Measurements from ENCODE around the gene GCSAM. TPM values are rescaled to one million over a fixed set of nuclear protein-coding genes. Genes with fewer than 3 reads are reported as not detected.

Gene GCSAM
- total RNA-seq, 2 donors from 2014 or later: not detected

GRCh38 chr3:112093180-112093522 lies 39.9 kb downstream of the GCSAM start:
- Histone ChIP-seq H3K4me3 (no peak overlapping the region), H3K4me1 (peaks cover 57% of the 10 kb centered on the region), H3K9me3 (no peaks in the 10 kb centered on the region), H3K36me3 (replicated peaks in 1 of 2; ENCODE audit: insufficient read depth in 1 of 2, low read depth in 2 of 2) (no peaks in the 10 kb centered on the region), H3K27ac (peak overlapping the region; percentile 57 to 94 (median 74)), H3K27me3 (no peaks in the 10 kb centered on the region)
- no peak for ATAC-seq
- TF ChIP-seq, protein P1, sequence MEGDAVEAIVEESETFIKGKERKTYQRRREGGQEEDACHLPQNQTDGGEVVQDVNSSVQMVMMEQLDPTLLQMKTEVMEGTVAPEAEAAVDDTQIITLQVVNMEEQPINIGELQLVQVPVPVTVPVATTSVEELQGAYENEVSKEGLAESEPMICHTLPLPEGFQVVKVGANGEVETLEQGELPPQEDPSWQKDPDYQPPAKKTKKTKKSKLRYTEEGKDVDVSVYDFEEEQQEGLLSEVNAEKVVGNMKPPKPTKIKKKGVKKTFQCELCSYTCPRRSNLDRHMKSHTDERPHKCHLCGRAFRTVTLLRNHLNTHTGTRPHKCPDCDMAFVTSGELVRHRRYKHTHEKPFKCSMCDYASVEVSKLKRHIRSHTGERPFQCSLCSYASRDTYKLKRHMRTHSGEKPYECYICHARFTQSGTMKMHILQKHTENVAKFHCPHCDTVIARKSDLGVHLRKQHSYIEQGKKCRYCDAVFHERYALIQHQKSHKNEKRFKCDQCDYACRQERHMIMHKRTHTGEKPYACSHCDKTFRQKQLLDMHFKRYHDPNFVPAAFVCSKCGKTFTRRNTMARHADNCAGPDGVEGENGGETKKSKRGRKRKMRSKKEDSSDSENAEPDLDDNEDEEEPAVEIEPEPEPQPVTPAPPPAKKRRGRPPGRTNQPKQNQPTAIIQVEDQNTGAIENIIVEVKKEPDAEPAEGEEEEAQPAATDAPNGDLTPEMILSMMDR (IDR thresholded peaks at IDR 0.05): no peak
- no peak for TF ChIP-seq POLR2A (IDR thresholded peaks at IDR 0.05)
- intact Hi-C loops (cut with DNase I): no loop called here
- no peak for DNase-seq

- H3K27ac ChIP-seq: peak overlapping the region; percentile 57 to 94 (median 74)
- no peaks in the 10 kb centered on the region for H3K27me3 ChIP-seq
- no peaks in the 10 kb centered on the region for H3K36me3 ChIP-seq (replicated peaks in 1 of 2; ENCODE audit: insufficient read depth in 1 of 2, low read depth in 2 of 2)
- H3K9me3 ChIP-seq: no peaks in the 10 kb centered on the region
- ATAC-seq (no peak), DNase-seq (no peak)
- TF ChIP-seq, protein P1 (IDR thresholded peaks at IDR 0.05): no peak
- TF ChIP-seq POLR2A (IDR thresholded peaks at IDR 0.05): no peak
- intact Hi-C loops (cut with DNase I): no loop called here
- H3K4me3 ChIP-seq: no peak overlapping the region
- WGBS, 2 donors: 27 to 32% methylated on average over 6 of the region's 6 CpGs
- H3K4me1 ChIP-seq: peaks cover 57% of the 10 kb centered on the region
Measured at GRCh38 chr3:112092496-112093179, 40.4 kb downstream of the GCSAM start.

- H3K27me3 ChIP-seq: no peaks in the 10 kb centered on the region
- TF ChIP-seq POLR2A (IDR thresholded peaks at IDR 0.05): peak; percentile 16 to 21 (median 19)
- TF ChIP-seq, protein P1 (IDR thresholded peaks at IDR 0.05): no peak
- no peak overlapping the region for H3K4me3 ChIP-seq
- peak; percentile 28 for ATAC-seq
- WGBS, 2 donors: 36 to 42% methylated on average over 6 of the region's 6 CpGs
- H3K27ac ChIP-seq: peak overlapping the region; percentile 74 to 94 (median 83)
- peak; percentile 43 to 66 (median 62) for DNase-seq
- no peaks in the 10 kb centered on the region for H3K9me3 ChIP-seq
- H3K4me1 ChIP-seq: peaks cover 53% of the 10 kb centered on the region
- intact Hi-C loops (cut with DNase I): no loop called here
- no peaks in the 10 kb centered on the region for H3K36me3 ChIP-seq (replicated peaks in 1 of 2; ENCODE audit: insufficient read depth in 1 of 2, low read depth in 2 of 2)
Measured at GRCh38 chr3:112090887-112091586, 42.0 kb downstream of the GCSAM start.

DNA sequence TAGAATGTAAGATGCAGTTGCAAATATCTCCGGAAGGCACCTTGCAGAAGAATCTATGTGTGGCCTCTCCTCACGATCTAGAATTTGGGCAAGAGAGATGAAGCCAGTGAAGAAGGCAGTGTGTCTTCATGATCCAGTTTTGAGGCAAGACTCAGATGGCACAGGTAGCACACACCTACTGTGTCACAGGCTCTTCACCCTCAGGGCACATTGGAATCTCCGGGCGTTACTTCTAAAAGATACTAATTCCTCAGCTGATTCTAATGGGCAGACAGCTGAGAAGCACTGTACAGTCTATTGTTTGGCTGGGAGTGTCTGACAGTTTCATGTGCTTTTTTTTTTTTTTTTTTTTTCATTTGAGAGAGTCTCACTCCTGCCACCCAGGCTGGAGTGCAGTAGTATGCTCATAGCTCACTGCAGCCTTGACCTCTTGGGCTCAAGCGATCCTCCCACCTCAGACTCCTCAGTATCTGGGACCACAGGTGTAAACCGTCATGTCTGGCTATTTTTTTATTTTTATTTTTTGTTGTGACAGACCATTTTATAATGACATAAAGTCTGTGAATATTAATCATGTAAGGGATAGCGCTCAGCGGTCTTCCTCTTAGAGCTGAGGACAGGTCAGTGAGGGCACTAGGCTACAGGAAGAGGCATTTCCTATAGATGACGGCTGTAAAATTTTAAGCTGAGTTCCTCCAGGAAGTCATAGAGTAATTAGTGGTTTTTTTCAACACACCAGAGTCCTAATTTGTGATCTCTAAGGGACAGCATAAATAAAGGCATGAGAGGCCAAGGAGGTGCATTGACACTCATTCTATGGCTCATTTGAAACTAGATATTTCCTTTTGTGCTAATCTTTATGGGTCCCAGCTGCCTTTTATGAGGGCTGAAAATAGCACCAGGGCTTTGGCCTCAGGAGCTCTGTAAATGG lies 42.8 kb downstream of the GCSAM start:
- intact Hi-C loops (cut with DNase I): no loop called here
- Histone ChIP-seq H3K27me3 (no peaks in the 10 kb centered on the region), H3K27ac (peak overlapping the region; percentile 74 to 94 (median 83)), H3K36me3 (replicated peaks in 1 of 2; ENCODE audit: insufficient read depth in 1 of 2, low read depth in 2 of 2) (no peaks in the 10 kb centered on the region), H3K4me3 (no peak overlapping the region), H3K4me1 (peaks cover 60% of the 10 kb centered on the region), H3K9me3 (no peaks in the 10 kb centered on the region)
- ATAC-seq (no peak), DNase-seq (peak in 1 of 4 donors; percentile 23)
- 45 to 51% methylated on average over 9 of the region's 9 CpGs for WGBS, 2 donors
- TF ChIP-seq POLR2A (IDR thresholded peaks at IDR 0.05): no peak

DNA sequence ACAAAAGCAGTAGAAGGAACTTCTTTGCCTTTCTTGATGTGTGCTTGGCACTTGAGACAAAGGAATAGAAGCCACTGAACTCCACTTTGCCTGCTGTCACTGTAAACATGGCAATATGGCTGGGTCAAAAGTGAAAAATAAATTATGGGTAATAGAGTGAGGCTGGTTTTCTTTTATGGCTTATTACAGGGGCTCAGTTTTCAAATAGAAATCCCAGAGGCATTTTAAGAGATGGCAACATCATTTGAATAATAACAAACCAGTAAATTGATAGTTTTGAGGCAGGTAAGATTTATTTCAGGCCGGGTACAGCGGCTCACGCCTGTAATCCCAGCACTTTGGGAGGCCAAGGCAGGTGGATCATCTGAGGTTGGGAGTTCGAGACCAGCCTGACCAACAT lies 44.1 kb downstream of the GCSAM start:
- no peak overlapping the region for H3K4me3 ChIP-seq
- peak overlapping the region; percentile 74 to 94 (median 82) for H3K27ac ChIP-seq

More for the DNA sequence above, 44.1 kb downstream of the GCSAM start:
- WGBS, 2 donors: 54 to 69% methylated on average over 4 of the region's 4 CpGs
- intact Hi-C loops (cut with DNase I): no loop called here
- DNase-seq (no peak), ATAC-seq (no peak)
- TF ChIP-seq, protein P1 (IDR thresholded peaks at IDR 0.05): no peak
- TF ChIP-seq POLR2A (IDR thresholded peaks at IDR 0.05): no peak
- no peaks in the 10 kb centered on the region for H3K36me3 ChIP-seq (replicated peaks in 1 of 2; ENCODE audit: insufficient read depth in 1 of 2, low read depth in 2 of 2)
- H3K27me3 ChIP-seq: no peaks in the 10 kb centered on the region
- no peaks in the 10 kb centered on the region for H3K9me3 ChIP-seq
- peaks cover 56% of the 10 kb centered on the region for H3K4me1 ChIP-seq

Measured in body of pancreas (tissue), 4 donors.